ENCODE data around the gene POU4F3.

DNA sequence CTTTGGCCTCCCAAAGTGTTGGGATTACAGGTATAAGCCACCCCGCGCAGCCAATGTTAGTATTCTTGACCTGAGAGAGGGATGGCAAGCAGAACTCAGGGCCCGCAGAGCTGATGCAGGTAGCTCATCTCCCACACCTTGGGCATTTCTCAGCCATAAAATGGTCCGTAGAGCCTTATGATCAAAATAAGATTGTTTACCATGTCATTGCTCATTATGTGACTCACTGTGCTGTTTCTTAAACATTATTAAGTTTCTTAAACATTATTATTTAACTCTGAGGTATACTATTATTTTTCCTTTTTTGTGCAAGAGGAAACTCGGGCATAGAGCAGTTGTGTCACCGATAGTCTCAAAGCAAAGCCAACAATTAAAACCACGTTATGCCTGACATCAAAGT, 42.4 kb upstream of the POU4F3 start:
- TF ChIP-seq ELF4 (IDR thresholded peaks at IDR 0.05) (no peak), FOXK2 (IDR thresholded peaks at IDR 0.05) (no peak), ZNF384 (IDR thresholded peaks at IDR 0.05) (no peak), SP1 (IDR thresholded peaks at IDR 0.05) (no peak), TARDBP (IDR thresholded peaks at IDR 0.05) (no peak), SUZ12 (IDR thresholded peaks at IDR 0.05) (no peak)

Measured in HEK293T (cell line).